ENCODE results near the gene ZIK1.

The ZIK1 gene

DNA sequence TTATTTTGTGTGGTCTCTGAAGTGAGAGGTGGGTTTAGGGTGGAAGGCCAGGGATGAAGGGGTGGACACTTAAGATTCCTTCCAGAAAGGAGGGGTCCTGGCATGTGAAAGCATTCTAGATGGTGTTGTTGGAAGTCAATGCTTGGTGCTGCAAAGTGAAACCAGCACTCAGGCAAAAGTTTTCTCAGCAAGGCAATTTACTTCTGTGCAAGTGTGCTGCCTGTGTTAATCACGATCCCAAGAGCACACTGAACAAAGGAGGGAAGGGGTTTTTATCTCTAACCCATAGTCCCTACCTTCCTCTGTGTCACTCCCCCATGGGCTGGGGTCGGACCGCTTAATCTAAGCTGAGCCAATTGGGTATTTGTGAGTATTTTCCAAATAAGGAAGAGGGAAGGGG, 31.4 kb downstream of the ZIK1 start:
- peaks cover 52% of the 10 kb centered on the region for H3K9me3 ChIP-seq (ENCODE audit: control insufficient read depth, insufficient read depth, low read length)
- H3K4me3 ChIP-seq (ENCODE audit: low read depth, low read length), result peak overlapping the region; percentile 94
- no peaks in the 10 kb centered on the region for H3K4me1 ChIP-seq (ENCODE audit: control insufficient read depth, insufficient read depth, low read length)
- H3K36me3 ChIP-seq (ENCODE audit: control insufficient read depth, insufficient read depth, low read length), result peaks cover 52% of the 10 kb centered on the region
- no peak overlapping the region for H3K9ac ChIP-seq (ENCODE audit: low read depth, low read length)
- no peaks in the 10 kb centered on the region for H3K27me3 ChIP-seq (ENCODE audit: control insufficient read depth, insufficient read depth, low read length)

DNA sequence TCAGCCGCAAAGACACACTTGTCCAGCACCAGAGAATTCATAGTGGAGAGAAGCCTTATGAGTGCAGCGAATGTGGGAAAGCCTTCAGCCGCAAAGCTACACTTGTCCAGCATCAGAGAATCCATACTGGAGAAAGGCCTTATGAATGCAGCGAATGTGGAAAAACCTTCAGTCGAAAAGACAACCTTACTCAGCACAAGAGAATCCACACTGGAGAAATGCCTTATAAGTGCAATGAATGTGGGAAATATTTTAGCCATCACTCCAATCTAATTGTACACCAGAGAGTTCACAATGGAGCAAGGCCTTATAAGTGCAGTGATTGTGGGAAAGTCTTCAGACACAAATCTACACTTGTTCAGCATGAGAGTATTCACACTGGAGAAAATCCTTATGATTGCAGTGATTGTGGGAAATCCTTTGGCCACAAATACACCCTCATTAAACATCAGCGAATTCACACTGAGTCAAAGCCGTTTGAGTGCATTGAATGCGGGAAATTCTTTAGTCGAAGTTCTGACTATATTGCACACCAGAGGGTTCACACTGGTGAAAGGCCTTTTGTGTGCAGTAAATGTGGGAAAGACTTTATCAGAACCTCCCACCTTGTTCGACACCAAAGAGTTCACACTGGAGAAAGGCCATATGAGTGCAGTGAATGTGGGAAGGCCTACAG, 36.9 kb downstream of the ZIK1 start:
- Histone ChIP-seq H3K27me3 (ENCODE audit: control insufficient read depth, insufficient read depth, low read length) (no peaks in the 10 kb centered on the region), H3K36me3 (ENCODE audit: control insufficient read depth, insufficient read depth, low read length) (peaks cover 70% of the 10 kb centered on the region), H3K9ac (ENCODE audit: low read depth, low read length) (no peak overlapping the region), H3K4me1 (ENCODE audit: control insufficient read depth, insufficient read depth, low read length) (no peaks in the 10 kb centered on the region), H3K9me3 (ENCODE audit: control insufficient read depth, insufficient read depth, low read length) (peaks cover 70% of the 10 kb centered on the region), H3K4me3 (ENCODE audit: low read depth, low read length) (no peak overlapping the region)

DNA sequence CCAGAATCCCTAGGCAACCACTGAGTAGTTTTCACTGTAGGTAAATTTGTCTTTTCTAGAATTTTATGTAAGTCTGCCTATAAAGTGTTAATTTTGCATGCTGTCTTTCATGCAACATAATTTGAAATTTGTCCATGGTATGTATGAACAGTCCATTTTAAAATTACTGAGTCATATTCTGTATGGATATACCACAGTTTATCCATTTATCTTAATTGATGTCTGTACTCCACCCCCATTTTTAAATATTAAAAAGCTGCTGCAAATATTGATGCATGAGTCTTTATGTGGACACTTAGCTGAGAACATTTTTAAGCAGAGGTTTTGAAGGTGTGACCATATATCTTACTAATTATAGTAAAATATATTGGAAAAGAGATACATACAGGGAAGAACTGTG, 39.1 kb downstream of the ZIK1 start:
- Histone ChIP-seq H3K36me3 (ENCODE audit: control insufficient read depth, insufficient read depth, low read length) (peaks cover 48% of the 10 kb centered on the region), H3K4me1 (ENCODE audit: control insufficient read depth, insufficient read depth, low read length) (no peaks in the 10 kb centered on the region), H3K9ac (ENCODE audit: low read depth, low read length) (no peak overlapping the region), H3K27me3 (ENCODE audit: control insufficient read depth, insufficient read depth, low read length) (no peaks in the 10 kb centered on the region), H3K4me3 (ENCODE audit: low read depth, low read length) (no peak overlapping the region), H3K9me3 (ENCODE audit: control insufficient read depth, insufficient read depth, low read length) (peaks cover 48% of the 10 kb centered on the region)

DNA sequence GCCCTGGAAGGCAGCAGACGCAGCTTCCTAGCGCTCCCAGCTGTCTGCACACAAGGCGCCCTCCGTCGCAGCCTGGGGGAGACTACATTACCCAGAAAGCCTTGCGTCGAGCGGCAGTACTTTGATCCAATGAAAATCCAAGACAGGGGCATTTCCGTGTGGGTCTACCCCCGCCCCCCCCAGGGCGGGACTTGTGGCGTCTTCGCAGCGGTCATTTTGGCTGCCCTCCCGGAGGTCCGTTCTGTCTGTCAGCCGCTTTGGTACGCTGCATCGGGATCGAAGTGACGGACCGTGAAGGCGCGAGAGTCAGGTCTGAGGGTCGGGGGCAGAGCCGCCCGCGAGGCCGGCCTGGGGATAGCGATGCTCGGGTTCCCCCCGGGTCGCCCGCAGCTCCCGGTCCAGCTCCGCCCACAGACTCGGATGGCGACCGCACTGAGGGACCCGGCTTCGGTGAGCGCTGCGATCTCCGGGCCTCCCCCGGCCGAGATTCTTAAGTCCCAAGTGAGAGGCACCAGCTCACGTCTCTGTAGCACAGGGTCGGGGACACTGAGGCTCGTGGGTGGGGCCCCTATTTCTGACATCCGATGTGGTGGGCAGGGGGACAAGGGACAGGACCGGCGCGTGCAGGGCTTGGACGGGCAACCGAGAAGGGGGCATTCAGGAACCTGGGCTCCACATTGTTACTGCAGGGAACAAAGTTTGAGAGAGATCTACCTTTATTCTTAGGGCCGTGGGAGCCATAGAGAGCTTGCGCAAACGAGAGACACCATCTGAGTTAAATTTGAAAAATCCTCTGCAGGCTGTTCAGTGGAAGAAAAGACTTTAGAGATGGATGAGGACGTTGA, 49.3 kb downstream of the ZIK1 start, which contains the start of gene ZNF211:
ZNF211 (plus strand) TSS at position 182 of the 845 bp plus-strand sequence; CDS start at position 361, 179 bp downstream.
- Histone ChIP-seq H3K27me3 (ENCODE audit: control insufficient read depth, insufficient read depth, low read length) (no peaks in the 10 kb centered on the region), H3K9ac (ENCODE audit: low read depth, low read length) (peak within 1 kb of the TSS; percentile 41), H3K9me3 (ENCODE audit: control insufficient read depth, insufficient read depth, low read length) (peaks cover 8% of the 10 kb centered on the region), H3K4me3 (ENCODE audit: low read depth, low read length) (peak within 1 kb of the TSS; percentile 86), H3K4me1 (ENCODE audit: control insufficient read depth, insufficient read depth, low read length) (no peaks in the 10 kb centered on the region), H3K36me3 (ENCODE audit: control insufficient read depth, insufficient read depth, low read length) (no peaks in the 10 kb centered on the region)

DNA sequence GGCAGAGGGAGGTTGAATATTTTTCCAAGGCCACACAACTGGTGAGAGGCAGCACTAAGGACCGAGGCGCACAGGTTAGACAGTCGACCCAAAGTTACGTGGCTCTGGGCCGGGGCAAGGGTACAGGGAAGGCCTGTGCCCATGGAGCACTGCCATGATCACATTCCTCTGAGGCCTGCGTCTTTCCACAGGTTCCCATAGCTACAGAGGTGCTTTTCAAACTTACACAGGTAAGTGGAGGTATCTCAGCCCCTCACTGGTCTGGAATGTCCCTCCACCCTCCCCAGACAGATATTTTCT, 49.8 kb downstream of the ZIK1 start:
- peak overlapping the region; percentile 41 for H3K9ac ChIP-seq (ENCODE audit: low read depth, low read length)
- peak overlapping the region; percentile 86 for H3K4me3 ChIP-seq (ENCODE audit: low read depth, low read length)
- no peaks in the 10 kb centered on the region for H3K36me3 ChIP-seq (ENCODE audit: control insufficient read depth, insufficient read depth, low read length)
- H3K27me3 ChIP-seq (ENCODE audit: control insufficient read depth, insufficient read depth, low read length), result no peaks in the 10 kb centered on the region
- H3K4me1 ChIP-seq (ENCODE audit: control insufficient read depth, insufficient read depth, low read length), result no peaks in the 10 kb centered on the region
- peaks cover 8% of the 10 kb centered on the region for H3K9me3 ChIP-seq (ENCODE audit: control insufficient read depth, insufficient read depth, low read length)

DNA sequence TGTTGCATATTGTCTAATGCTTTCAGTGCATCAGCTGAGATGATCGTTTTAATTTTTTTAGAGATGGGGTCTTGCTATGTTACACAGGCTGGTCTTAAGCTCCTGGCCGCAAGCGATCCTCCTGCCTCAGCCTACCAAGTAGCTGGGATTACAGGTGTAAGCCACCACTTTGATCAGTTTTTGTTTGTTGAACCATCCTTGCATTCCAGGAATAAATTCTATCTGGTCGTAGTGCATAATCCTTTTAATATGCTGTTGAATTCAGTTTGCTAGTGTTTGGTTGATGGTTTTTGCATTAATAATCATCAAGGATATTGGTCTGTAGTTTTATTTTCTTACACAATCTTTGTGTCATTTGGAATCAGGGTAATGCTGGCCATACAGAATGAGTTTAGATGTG, 53.4 kb downstream of the ZIK1 start:
- H3K27me3 ChIP-seq (ENCODE audit: control insufficient read depth, insufficient read depth, low read length), result no peaks in the 10 kb centered on the region
- H3K9me3 ChIP-seq (ENCODE audit: control insufficient read depth, insufficient read depth, low read length), result peaks cover 8% of the 10 kb centered on the region
- H3K9ac ChIP-seq (ENCODE audit: low read depth, low read length), result no peak overlapping the region
- peaks cover 15% of the 10 kb centered on the region for H3K36me3 ChIP-seq (ENCODE audit: control insufficient read depth, insufficient read depth, low read length)
- no peak overlapping the region for H3K4me3 ChIP-seq (ENCODE audit: low read depth, low read length)
- no peaks in the 10 kb centered on the region for H3K4me1 ChIP-seq (ENCODE audit: control insufficient read depth, insufficient read depth, low read length)

DNA sequence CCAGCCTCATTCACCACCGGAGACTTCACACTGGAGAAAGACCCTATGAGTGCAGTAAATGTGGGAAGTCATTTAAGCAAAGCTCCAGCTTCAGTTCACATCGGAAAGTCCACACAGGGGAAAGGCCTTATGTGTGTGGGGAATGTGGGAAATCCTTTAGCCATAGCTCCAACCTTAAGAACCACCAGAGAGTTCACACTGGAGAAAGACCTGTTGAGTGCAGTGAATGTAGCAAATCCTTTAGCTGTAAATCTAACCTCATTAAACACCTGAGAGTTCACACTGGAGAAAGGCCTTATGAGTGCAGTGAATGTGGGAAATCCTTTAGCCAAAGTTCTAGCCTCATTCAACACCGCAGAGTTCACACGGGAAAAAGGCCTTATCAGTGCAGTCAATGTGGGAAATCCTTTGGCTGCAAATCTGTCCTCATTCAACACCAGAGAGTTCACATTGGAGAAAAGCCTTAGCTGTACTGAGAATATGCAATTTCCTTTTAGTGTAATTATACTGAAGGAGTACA, 57.8 kb downstream of the ZIK1 start:
- Histone ChIP-seq H3K27me3 (ENCODE audit: control insufficient read depth, insufficient read depth, low read length) (no peaks in the 10 kb centered on the region), H3K4me3 (ENCODE audit: low read depth, low read length) (no peak overlapping the region), H3K36me3 (ENCODE audit: control insufficient read depth, insufficient read depth, low read length) (peaks cover 15% of the 10 kb centered on the region), H3K9ac (ENCODE audit: low read depth, low read length) (no peak overlapping the region), H3K9me3 (ENCODE audit: control insufficient read depth, insufficient read depth, low read length) (peaks cover 8% of the 10 kb centered on the region), H3K4me1 (ENCODE audit: control insufficient read depth, insufficient read depth, low read length) (no peaks in the 10 kb centered on the region)

DNA sequence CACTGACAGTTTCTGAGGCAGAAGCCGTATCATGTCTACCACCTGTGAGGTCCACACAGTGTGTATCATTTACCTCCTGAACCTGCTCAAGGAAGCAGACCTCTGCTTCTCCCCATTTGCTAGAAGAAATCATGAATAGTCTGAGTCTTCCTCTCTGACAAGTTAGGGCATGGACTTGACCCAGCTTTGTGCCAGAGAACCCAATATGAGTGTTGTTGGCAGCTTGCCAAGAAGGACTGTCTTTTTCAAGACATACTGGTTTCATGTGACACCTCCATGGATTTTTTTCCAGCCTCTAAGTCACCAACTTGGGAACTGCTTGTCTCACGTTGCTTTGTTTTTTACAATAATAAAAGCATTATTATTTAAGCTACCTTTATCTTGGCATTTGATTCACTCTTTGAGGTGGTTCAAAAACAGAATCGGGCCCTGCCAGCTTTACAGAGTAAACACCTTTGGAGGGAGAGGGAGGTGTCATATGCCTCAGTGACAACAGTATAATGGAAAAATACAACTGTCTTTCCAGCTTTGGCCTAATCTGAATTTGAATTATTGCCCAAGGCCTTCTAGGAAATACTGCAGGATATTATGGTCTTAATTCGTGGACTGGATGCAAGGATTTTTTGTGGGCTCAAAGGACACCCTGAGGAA, 58.6 kb downstream of the ZIK1 start:
- Histone ChIP-seq H3K9me3 (ENCODE audit: control insufficient read depth, insufficient read depth, low read length) (peaks cover 1% of the 10 kb centered on the region), H3K4me3 (ENCODE audit: low read depth, low read length) (no peak overlapping the region), H3K9ac (ENCODE audit: low read depth, low read length) (no peak overlapping the region), H3K27me3 (ENCODE audit: control insufficient read depth, insufficient read depth, low read length) (no peaks in the 10 kb centered on the region), H3K36me3 (ENCODE audit: control insufficient read depth, insufficient read depth, low read length) (peaks cover 15% of the 10 kb centered on the region), H3K4me1 (ENCODE audit: control insufficient read depth, insufficient read depth, low read length) (no peaks in the 10 kb centered on the region)
